Activated CD4-positive, alpha-beta T cell treated with anti-CD3 and anti-CD28 coated beads for 4 hours (primary cell): ENCODE data around the gene FBF1.
A peak's percentile ranks its signal among the peaks of the same experiment; 100 is the strongest.
"Not testable (repeated sequence)": the region's sequence is repeated elsewhere in the genome, so short reads cannot be mapped to it uniquely, and the experiment has no call there.

Experiments
- DNase-seq, 2 donors: peaks; one replicate each; pipeline ENCODE4 v3.0.0-alpha.2; 2020

FBF1 gene

GRCh38 chr17:75872434-75873351, 68.1 kb downstream of the FBF1 start:
- peak in 1 of 2 donors; percentile 42 for DNase-seq

DNA sequence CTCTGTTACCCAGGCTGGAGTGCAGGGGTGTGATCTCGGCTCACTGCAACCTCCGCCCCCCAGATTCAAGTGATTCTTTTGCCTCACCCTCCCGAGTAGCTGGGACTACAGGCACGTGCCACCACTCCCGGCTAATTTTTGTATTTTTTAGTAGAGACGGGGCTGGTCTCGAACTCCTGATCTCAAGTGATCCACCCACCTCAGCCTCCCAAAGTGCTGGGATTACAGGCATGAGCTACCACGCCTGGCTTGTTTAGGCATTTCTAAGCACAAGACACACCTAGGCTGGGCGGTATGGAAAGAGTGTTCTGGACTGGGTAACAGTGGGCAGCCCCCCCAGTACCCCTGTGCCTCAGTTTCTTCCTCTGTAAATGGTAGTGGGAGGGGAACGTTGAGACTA, 70.6 kb downstream of the FBF1 start:
- DNase-seq = not testable (repeated sequence)

GRCh38 chr17:75869282-75870141, 71.3 kb downstream of the FBF1 start:
- DNase-seq = no peak

- DNase-seq = not testable (repeated sequence)
These were observed 72.0 kb downstream of the FBF1 start for GRCh38 chr17:75868730-75869281.

- not testable (repeated sequence) for DNase-seq
These were observed 75.2 kb downstream of the FBF1 start for GRCh38 chr17:75865404-75866188.

DNA sequence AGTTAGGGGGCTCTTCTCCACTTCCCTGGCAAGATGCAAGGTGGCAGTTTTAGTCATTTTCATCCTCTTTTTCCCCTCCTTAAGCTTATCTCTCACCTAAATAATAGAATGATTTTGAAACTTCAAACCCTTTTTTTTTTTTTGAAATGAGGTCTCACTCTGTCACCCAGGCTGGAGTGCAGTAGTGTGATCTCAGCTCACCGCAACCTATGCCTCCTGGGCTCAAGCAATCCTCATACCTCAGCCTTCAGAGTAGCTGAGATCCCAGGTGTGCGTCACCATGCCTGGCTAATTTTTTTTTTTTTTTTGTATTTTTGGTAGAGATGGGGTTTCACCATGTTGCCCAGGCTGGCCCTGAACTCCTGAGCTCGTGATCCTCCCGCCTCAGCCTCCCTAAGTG, 76.0 kb downstream of the FBF1 start:
- not testable (repeated sequence) for DNase-seq

DNA sequence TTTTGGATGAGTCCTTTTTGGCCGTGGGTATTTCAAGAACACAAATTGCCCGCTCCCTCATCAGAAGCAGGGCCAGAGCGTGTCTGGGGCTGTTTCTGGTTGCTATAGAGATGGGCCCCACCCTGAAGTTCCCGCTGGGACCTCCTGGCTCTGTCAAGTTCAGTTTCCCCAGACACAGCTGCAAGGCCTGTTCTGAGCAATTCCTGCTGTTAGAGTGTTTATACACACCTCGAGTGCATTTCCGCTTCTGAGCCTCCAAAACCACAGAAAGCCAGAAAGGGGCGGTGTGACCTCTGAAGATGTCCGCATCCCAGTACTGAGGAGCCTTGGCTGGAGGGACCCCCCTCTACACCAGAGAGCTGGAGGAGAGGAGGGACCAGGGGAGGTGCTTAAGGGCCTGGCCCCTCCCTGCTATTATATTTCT, 76.4 kb downstream of the FBF1 start:
- no peak for DNase-seq

- no peak for DNase-seq
These were observed 78.9 kb downstream of the FBF1 start for GRCh38 chr17:75861927-75862317.
